Iris pigment epithelial cell (primary cell): Measurements from ENCODE around the gene C11orf21.
"Not testable (repeated sequence)": the region's sequence is repeated elsewhere in the genome, so short reads cannot be mapped to it uniquely, and the experiment has no call there.

Experiments
- DNase-seq: peaks from one replicate; pipeline ENCODE4 v3.0.0-alpha.2; 2011; ENCODE audit warnings: low read depth

C11orf21 gene

GRCh38 chr11:2296913-2297622, 4.7 kb downstream of the C11orf21 start:
- no peak for DNase-seq

GRCh38 chr11:2295971-2296912, 5.5 kb downstream of the C11orf21 start:
- no peak for DNase-seq

- no peak for DNase-seq
These were observed 6.8 kb downstream of the C11orf21 start for GRCh38 chr11:2294926-2295290.

- DNase-seq = no peak
These were observed 7.5 kb downstream of the C11orf21 start for GRCh38 chr11:2293984-2294925.

- DNase-seq = no peak
These were observed 8.2 kb downstream of the C11orf21 start for GRCh38 chr11:2293531-2293971.

- DNase-seq = no peak
These were observed 11.3 kb downstream of the C11orf21 start for GRCh38 chr11:2290351-2290841.

- DNase-seq = no peak
These were observed 11.9 kb downstream of the C11orf21 start for GRCh38 chr11:2289859-2290258.

GRCh38 chr11:2289350-2289749, 12.4 kb downstream of the C11orf21 start:
- no peak for DNase-seq

- no peak for DNase-seq
These were observed 14.6 kb downstream of the C11orf21 start for GRCh38 chr11:2287091-2287490.

GRCh38 chr11:2286350-2286749, 15.4 kb downstream of the C11orf21 start:
- not testable (repeated sequence) for DNase-seq

- DNase-seq = no peak
These were observed 21.5 kb downstream of the C11orf21 start for GRCh38 chr11:2280208-2280607.

- no peak for DNase-seq
These were observed 23.7 kb downstream of the C11orf21 start for GRCh38 chr11:2277933-2278523.

GRCh38 chr11:2277008-2277346, 24.7 kb downstream of the C11orf21 start:
- DNase-seq = no peak

- DNase-seq = no peak
These were observed 25.3 kb downstream of the C11orf21 start for GRCh38 chr11:2276280-2277007.

- DNase-seq = no peak
These were observed 26.1 kb downstream of the C11orf21 start for GRCh38 chr11:2275334-2276279.

- DNase-seq = no peak
These were observed 27.9 kb downstream of the C11orf21 start for GRCh38 chr11:2273771-2274170.

GRCh38 chr11:2273311-2273710, 28.4 kb downstream of the C11orf21 start:
- DNase-seq = no peak

- no peak for DNase-seq
These were observed 28.8 kb downstream of the C11orf21 start for GRCh38 chr11:2272946-2273280.

GRCh38 chr11:2272228-2272945, 29.3 kb downstream of the C11orf21 start:
- DNase-seq = no peak
